Gastrocnemius medialis (tissue), 4 donors: ENCODE results near the gene PTTG1IP2. TPM values are rescaled to one million over a fixed set of nuclear protein-coding genes. Genes with fewer than 3 reads are reported as not detected.

Experiments used
- ATAC-seq, 2 donors: fragments of 150-250 bp; one replicate each; pipeline ENCODE4 v1.9.1; 2016
- DNase-seq, 2 donors: peaks; one replicate each; pipeline ENCODE4 v3.0.0-alpha.2; 2019
- H3K27ac ChIP-seq, 4 donors: fragments of 200-600 bp; sonication (generic); 1 replicate in 1 of 4; 2 replicates in 3 of 4; pipeline ENCODE4 v1.5.1; 2016 to 2018; ENCODE audit warnings: mild to moderate bottlenecking in 2 of 4, moderate library complexity in 1 of 4
- H3K27me3 ChIP-seq, 3 donors: fragments of 200-600 bp; sonication (generic) in 2 of 3; 1 replicate in 1 of 3; 2 replicates in 2 of 3; pipeline versions ENCODE4 v1.5.1 to v1.6.0; 2016 to 2019; ENCODE audit warnings: mild to moderate bottlenecking in 1 of 3, moderate library complexity in 1 of 3
- H3K36me3 ChIP-seq, 2 donors: fragments of 200-600 bp; sonication (generic) in 1 of 2; one replicate each; pipeline ENCODE4 v1.5.1; 2017 to 2018
- H3K4me1 ChIP-seq, 2 donors: fragments of 200-600 bp; sonication (generic) in 1 of 2; one replicate each; pipeline ENCODE4 v1.5.1; 2016 to 2017; ENCODE audit warnings: mild to moderate bottlenecking in 2 of 2
- H3K4me3 ChIP-seq, 4 donors: fragments of 200-600 bp; sonication (generic) in 3 of 4; 1 replicate in 1 of 4; 2 replicates in 3 of 4; pipeline ENCODE4 v1.5.1; 2016 to 2019; ENCODE audit warnings: mild to moderate bottlenecking in 2 of 4
- H3K9me3 ChIP-seq, 3 donors: fragments of 200-600 bp; sonication (generic) in 2 of 3; 1 replicate in 1 of 3; 2 replicates in 2 of 3; pipeline ENCODE4 v1.5.1; 2016 to 2019
- POLR2A ChIP-seq, 2 donors: fragments of 450-650 bp; IDR thresholded peaks; one replicate each; pipeline ENCODE4 v1.6.1; 2017; ENCODE audit warnings: antibody characterized with exemption in 2 of 2, mild to moderate bottlenecking in 2 of 2, moderate library complexity in 2 of 2
- in situ Hi-C, 4 donors: fragments of 200-750 bp; cut with MboI; loops; one replicate each; pipeline versions ENCODE4 v1.15.0 to v1.8.0; 2017; ENCODE audit warnings: low sequenced_read_pairs in 4 of 4
- intact Hi-C: fragments of 100-400 bp; cut with DNase I; formaldehyde crosslinking; loops from one replicate; pipeline ENCODE4 v1.15.1; 2023; ENCODE audit warnings: low total_unique reads
- total RNA-seq, 4 donors: library from RNA; depleted of rRNA; stranded (reverse); fragments of >200 nt; gene quantifications; one replicate each; pipeline versions ENCODE4 v1.1.0 to v1.2.3, GENCODE V29; 2016
- TF ChIP-seq, protein P1 (sequence below), 5 experiments: fragments of 450-650 bp in 3 of 5; fragments of 200-600 bp in 2 of 5; sonication (generic) in 2 of 5; IDR thresholded peaks in 4 of 5; conservative IDR thresholded peaks in 1 of 5; 1 replicate in 4 of 5; 2 replicates in 1 of 5; pipeline ENCODE4 v1.5.1; 2016 to 2019; ENCODE audit warnings: antibody characterized with exemption in 5 of 5, mild to moderate bottlenecking in 3 of 5, moderate library complexity in 3 of 5

Gene PTTG1IP2
- total RNA-seq, 4 donors from 2014 or later, result not detected

DNA sequence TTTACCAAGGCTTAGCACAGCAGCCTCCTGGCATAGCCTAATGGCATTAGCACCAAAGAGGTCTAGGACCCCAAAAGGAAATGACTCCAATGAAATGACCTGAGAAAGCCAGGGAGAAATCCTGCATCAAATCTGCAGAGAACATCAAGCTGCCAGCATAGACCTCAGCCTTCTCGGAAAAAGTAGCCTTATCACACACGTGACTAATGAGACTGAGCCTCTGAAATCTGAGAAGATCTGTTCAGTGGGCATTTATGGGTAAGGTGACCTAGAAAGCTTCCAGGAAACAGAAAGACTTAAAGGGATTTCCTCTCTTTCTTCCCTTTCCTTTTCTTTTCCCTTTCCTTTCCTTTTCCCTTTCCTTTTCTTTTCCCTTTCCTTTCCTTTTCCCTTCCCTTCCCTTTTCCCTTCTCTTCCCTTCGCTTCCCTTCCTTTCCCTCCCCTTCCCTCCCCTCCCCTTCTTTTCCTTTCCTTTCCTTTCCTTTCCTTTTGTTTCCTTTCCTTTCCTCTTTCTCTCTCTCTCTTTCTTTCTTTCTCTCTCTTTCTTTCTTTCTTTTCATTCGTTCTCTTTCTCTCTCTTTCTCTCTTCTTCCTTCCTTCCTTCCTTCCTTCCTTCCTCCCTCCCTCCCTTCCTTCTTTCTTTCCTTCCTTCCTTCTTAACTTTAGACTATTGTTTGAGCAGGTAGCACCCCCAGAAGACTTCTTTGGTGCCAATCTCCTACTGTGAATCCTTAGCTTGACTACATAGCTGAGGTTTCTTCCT is 23.1 kb upstream of the PTTG1IP2 start:
- no peaks in the 10 kb centered on the region for H3K9me3 ChIP-seq
- H3K27me3 ChIP-seq, result no peaks in the 10 kb centered on the region
- H3K36me3 ChIP-seq, result no peaks in the 10 kb centered on the region
- TF ChIP-seq, protein P1, sequence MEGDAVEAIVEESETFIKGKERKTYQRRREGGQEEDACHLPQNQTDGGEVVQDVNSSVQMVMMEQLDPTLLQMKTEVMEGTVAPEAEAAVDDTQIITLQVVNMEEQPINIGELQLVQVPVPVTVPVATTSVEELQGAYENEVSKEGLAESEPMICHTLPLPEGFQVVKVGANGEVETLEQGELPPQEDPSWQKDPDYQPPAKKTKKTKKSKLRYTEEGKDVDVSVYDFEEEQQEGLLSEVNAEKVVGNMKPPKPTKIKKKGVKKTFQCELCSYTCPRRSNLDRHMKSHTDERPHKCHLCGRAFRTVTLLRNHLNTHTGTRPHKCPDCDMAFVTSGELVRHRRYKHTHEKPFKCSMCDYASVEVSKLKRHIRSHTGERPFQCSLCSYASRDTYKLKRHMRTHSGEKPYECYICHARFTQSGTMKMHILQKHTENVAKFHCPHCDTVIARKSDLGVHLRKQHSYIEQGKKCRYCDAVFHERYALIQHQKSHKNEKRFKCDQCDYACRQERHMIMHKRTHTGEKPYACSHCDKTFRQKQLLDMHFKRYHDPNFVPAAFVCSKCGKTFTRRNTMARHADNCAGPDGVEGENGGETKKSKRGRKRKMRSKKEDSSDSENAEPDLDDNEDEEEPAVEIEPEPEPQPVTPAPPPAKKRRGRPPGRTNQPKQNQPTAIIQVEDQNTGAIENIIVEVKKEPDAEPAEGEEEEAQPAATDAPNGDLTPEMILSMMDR (IDR thresholded peaks at IDR 0.05 in 4 of 5, conservative IDR thresholded peaks at IDR 0.05 in 1 of 5), result no peak
- TF ChIP-seq POLR2A (IDR thresholded peaks at IDR 0.05), result no peak
- no peak overlapping the region for H3K27ac ChIP-seq
- H3K4me1 ChIP-seq, result no peaks in the 10 kb centered on the region
- no peak overlapping the region for H3K4me3 ChIP-seq
- DNase-seq (no peak), ATAC-seq (no peak)
- in situ Hi-C loops, result loop anchor here in 1 of 4 donors (25.0 kb wide), 1 partner anchor 284 kb away; the partner anchor contains the start of gene STEAP1
- intact Hi-C loops, result no loop called here

DNA sequence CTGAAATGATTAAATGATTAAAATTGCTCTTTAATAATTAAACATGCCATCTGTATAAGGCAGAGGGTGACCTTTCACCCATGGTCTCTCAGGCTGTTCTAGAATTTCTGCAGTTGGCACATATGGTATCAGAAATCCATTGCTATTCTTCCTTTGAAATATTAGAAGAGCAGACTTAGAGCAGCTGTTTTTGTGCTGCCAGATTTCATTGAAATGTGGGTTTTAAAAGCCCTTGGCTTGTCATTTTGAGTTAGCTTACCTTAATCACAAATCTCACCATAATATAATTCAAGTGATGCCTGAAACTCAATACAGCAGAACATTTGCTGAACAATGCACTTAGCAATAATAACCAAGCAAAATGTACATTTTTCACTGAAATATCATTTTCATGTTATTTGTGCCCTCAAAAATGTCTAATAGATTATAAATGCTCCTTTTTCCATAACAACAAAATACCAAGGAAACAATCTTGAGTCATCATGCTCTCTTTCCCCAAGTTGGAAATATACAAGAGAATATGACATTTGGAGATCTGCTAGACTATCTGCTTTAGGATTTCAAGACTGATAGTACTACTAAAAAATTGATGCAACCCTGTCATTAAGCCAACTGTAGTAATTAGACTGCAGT is 16.1 kb upstream of the PTTG1IP2 start:
- Histone ChIP-seq H3K9me3 (no peaks in the 10 kb centered on the region), H3K36me3 (no peaks in the 10 kb centered on the region), H3K27me3 (no peaks in the 10 kb centered on the region), H3K4me3 (no peak overlapping the region), H3K27ac (no peak overlapping the region), H3K4me1 (peaks cover 0 to 3% of the 10 kb centered on the region in 2 donors)
- DNase-seq (no peak), ATAC-seq (no peak)
- TF ChIP-seq POLR2A (IDR thresholded peaks at IDR 0.05), result no peak
- TF ChIP-seq, protein P1 (IDR thresholded peaks at IDR 0.05 in 4 of 5, conservative IDR thresholded peaks at IDR 0.05 in 1 of 5), result no peak
- in situ Hi-C loops (loop anchor here in 3 of 4 donors (10.0 to 25.0 kb wide), 4 partner anchors 184 to 1171 kb away; no protein-coding TSS in a partner anchor), intact Hi-C loops (loop anchor here (10.0 kb wide), 1 partner anchor 171 kb away; no protein-coding TSS in a partner anchor)

DNA sequence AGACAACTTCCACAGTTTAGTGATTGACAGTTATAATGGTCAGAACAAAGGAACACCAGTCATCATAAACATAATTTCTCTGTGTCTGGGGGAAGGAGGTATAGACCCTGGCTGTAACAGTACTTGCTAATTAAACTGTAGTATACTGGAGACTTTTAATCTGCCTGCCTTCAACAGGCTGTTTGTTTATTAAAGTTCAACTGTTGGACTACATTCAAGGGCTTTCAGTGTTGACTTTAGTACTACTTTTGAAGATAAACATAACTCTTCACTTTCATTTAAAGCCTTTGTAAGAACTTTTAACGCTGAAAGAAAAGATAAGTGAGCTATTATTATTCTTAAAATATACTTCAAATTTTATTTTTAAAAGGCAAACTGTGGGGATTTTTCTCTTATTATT is 15.5 kb upstream of the PTTG1IP2 start:
- TF ChIP-seq POLR2A (IDR thresholded peaks at IDR 0.05), result no peak
- TF ChIP-seq, protein P1 (IDR thresholded peaks at IDR 0.05 in 4 of 5, conservative IDR thresholded peaks at IDR 0.05 in 1 of 5), result no peak
- in situ Hi-C loops (loop anchor here in 3 of 4 donors (10.0 to 25.0 kb wide), 4 partner anchors 183 to 1171 kb away; no protein-coding TSS in a partner anchor), intact Hi-C loops (loop anchor here (2.0 to 10.0 kb wide), 2 partner anchors 171 to 581 kb away; no protein-coding TSS in a partner anchor)
- Histone ChIP-seq H3K9me3 (no peaks in the 10 kb centered on the region), H3K27me3 (no peaks in the 10 kb centered on the region), H3K36me3 (no peaks in the 10 kb centered on the region), H3K4me3 (no peak overlapping the region), H3K27ac (no peak overlapping the region), H3K4me1 (peaks cover 0 to 3% of the 10 kb centered on the region in 2 donors)
- no peak for DNase-seq
- no peak for ATAC-seq

DNA sequence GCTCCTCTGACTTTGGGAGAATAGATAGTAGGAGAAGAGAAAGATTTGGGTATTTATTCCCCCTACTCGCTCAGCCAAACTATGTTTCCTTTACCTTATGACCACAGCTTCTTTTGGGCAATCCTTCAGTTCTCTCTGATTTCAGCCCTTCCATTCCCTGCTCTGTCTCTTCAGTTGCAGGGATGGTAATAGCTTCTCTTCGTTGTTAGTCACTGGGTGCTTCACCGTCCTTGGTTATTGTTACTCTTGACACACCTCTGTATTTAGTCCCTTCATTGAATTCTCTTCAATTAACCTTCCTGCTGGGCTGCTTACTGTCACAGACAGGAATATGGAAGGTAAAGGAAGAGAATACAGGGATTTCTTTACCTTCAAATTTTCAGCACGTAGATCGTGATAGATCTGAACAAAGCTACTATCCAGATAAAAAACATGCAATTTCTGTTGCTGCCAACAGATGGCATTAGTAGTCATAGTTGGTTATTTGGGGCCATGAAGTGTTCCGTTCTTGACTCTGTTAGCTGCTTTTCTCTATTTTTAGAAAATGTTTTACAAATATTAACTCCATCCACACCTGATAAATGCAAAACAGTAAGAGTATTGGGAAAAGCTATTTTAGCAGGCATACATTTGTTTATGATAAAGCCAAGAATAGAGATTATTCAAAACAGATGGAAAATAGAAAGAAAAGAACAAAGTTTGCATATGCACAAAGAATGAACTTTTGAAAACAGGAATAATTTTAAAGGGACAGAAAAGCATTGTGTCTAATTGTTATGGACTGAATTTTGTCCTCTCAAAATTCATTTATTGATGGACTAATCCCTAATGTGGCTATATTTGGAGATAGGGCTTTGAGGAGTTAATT is 14.0 kb upstream of the PTTG1IP2 start:
- Histone ChIP-seq H3K9me3 (no peaks in the 10 kb centered on the region), H3K36me3 (no peaks in the 10 kb centered on the region), H3K4me1 (peaks cover 0 to 3% of the 10 kb centered on the region in 2 donors), H3K27me3 (no peaks in the 10 kb centered on the region), H3K27ac (no peak overlapping the region), H3K4me3 (peak overlapping the region; percentile 12 to 30 (median 25))
- DNase-seq (no peak), ATAC-seq (peak; percentile 74 to 78)
- in situ Hi-C loops (loop anchor here in 3 of 4 donors (10.0 to 25.0 kb wide), 4 partner anchors 182 to 1169 kb away; no protein-coding TSS in a partner anchor), intact Hi-C loops (loop anchor here (2.0 to 10.0 kb wide), 3 partner anchors 142 to 579 kb away; partner anchors contain the start of gene CDK14)
- no peak for TF ChIP-seq POLR2A (IDR thresholded peaks at IDR 0.05)
- TF ChIP-seq, protein P1 (IDR thresholded peaks at IDR 0.05 in 4 of 5, conservative IDR thresholded peaks at IDR 0.05 in 1 of 5), result peak in 4 of 5 experiments; percentile 45 to 67 (median 57)
